SK-N-MC (cell line): ENCODE measurements around the gene LRCOL1.

Experiments
- EZH2 ChIP-seq: fragments of 200-600 bp; sonication (generic); IDR thresholded peaks from one replicate; pipeline ENCODE4 v1.6.1; 2017; ENCODE audit warnings: antibody characterized with exemption
- POLR2AphosphoS5 ChIP-seq: IDR thresholded peaks from 2 replicates; pipeline ENCODE4 v1.6.1; 2012; ENCODE audit warnings: mild to moderate bottlenecking, low read depth, low read length, borderline replicate concordance

DNA sequence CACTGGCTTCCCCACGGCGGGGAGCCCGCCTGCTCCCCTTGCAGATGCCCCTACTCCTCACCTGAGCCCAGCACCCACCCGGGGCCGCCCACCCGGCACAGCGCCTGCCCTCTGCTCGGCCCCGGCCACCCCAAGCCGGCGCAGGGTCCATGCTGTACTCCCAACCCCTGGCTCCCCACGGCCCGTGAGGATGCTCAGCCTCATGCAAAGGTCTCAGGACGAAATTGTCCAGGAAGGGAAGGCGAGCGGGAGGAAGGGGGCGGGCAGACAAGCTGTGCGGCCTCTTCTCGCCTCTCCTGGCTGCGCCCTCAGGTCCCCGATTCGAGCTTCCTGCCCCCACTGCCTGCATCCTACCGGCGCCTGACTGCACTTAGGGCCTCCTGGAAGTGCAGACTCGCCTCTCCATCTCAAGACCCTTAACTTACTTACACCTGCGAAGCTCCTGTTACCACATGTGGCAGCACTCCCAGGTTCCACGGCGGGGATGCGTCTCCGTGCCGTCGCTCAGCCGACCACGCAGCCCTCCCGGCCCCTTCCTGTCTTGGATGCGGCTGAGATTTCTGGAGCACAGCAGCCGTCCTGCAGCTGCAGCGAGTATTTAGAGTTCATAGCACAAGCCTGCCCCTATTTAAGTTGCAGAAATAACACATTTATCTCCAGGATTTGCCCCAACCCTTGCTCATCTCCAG, 18.0 kb downstream of the LRCOL1 start:
- TF ChIP-seq POLR2AphosphoS5: no peak
- TF ChIP-seq EZH2: no peak
